Left ventricle myocardium inferior (tissue), 1 donor: ENCODE measurements around the gene MAN2A2. TPM values are rescaled to one million over a fixed set of nuclear protein-coding genes. Genes with fewer than 3 reads are reported as not detected.
A peak's percentile ranks its signal among the peaks of the same experiment; 100 is the strongest.

Source experiments
- DNase-seq: peaks from one replicate; pipeline ENCODE4 v3.0.0-alpha.2; 2020
- H3K27ac ChIP-seq: fragments of 200-600 bp; replicated peaks from 2 replicates; pipeline ENCODE4 v1.8.0; 2021
- H3K27me3 ChIP-seq: fragments of 200-600 bp; 2 replicates; pipeline ENCODE4 v1.8.0; 2021; ENCODE audit warnings: low read depth
- H3K36me3 ChIP-seq: fragments of 200-600 bp; 2 replicates; pipeline ENCODE4 v1.8.0; 2021
- H3K4me1 ChIP-seq: fragments of 200-600 bp; 2 replicates; pipeline ENCODE4 v1.8.0; 2021
- H3K4me3 ChIP-seq: fragments of 200-600 bp; 2 replicates; pipeline ENCODE4 v1.8.0; 2021; ENCODE audit warnings: mild to moderate bottlenecking, moderate library complexity
- H3K9me3 ChIP-seq: fragments of 200-600 bp; replicated peaks from 2 replicates; pipeline ENCODE4 v1.8.0; 2021
- intact Hi-C: fragments of 100-400 bp; cut with micrococcal nuclease; formaldehyde crosslinking; loops from one replicate; pipeline ENCODE4 v1.11.0; 2022
- total RNA-seq: library from RNA; stranded (reverse); fragmentation: NEBNext Ultra II Directional; extraction: Animal tissue kit (Norgen Biotek cat#: 25700); gene quantifications from one replicate; pipeline ENCODE4 v1.2.1, GENCODE V29; 2021
- TF ChIP-seq, protein P1 (sequence below): fragments of 200-600 bp; IDR thresholded peaks from 2 replicates; pipeline ENCODE4 v1.8.0; 2021; ENCODE audit warnings: antibody characterized with exemption, mild to moderate bottlenecking, borderline replicate concordance
- donor health status: DM: no; HTN: yes; CAD: no; lungs with severe emphysema.

The MAN2A2 gene
- total RNA-seq, 1 donor from 2014 or later: 95.4 TPM

DNA sequence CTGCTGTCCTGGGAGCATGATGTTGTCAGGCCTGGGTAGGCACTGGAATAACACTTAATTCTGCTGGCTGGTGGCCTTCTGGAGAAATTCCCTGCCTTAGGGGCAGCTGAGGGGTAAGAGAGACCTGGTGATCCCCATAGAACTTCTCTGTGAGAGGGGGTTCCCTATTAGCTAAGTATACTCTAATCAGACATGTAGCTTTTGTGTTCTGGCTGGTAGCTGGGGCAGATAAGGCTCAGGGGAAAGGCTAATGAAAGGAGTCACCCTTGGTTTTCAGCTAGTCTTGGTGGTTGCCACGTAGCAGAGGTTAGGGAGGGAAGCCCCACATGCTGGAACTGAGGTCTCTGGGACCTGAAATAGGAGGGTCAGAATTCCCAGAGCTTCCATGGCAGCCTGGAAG is 30.2 kb downstream of the MAN2A2 start:
- no peak overlapping the region for H3K4me3 ChIP-seq
- no peak for DNase-seq
- H3K9me3 ChIP-seq: no peaks in the 10 kb centered on the region
- intact Hi-C loops: no loop called here
- no peak overlapping the region for H3K27ac ChIP-seq
- H3K36me3 ChIP-seq: peaks cover 1% of the 10 kb centered on the region
- peaks cover 70% of the 10 kb centered on the region for H3K4me1 ChIP-seq
- no peaks in the 10 kb centered on the region for H3K27me3 ChIP-seq
- TF ChIP-seq, protein P1, sequence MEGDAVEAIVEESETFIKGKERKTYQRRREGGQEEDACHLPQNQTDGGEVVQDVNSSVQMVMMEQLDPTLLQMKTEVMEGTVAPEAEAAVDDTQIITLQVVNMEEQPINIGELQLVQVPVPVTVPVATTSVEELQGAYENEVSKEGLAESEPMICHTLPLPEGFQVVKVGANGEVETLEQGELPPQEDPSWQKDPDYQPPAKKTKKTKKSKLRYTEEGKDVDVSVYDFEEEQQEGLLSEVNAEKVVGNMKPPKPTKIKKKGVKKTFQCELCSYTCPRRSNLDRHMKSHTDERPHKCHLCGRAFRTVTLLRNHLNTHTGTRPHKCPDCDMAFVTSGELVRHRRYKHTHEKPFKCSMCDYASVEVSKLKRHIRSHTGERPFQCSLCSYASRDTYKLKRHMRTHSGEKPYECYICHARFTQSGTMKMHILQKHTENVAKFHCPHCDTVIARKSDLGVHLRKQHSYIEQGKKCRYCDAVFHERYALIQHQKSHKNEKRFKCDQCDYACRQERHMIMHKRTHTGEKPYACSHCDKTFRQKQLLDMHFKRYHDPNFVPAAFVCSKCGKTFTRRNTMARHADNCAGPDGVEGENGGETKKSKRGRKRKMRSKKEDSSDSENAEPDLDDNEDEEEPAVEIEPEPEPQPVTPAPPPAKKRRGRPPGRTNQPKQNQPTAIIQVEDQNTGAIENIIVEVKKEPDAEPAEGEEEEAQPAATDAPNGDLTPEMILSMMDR: no peak

DNA sequence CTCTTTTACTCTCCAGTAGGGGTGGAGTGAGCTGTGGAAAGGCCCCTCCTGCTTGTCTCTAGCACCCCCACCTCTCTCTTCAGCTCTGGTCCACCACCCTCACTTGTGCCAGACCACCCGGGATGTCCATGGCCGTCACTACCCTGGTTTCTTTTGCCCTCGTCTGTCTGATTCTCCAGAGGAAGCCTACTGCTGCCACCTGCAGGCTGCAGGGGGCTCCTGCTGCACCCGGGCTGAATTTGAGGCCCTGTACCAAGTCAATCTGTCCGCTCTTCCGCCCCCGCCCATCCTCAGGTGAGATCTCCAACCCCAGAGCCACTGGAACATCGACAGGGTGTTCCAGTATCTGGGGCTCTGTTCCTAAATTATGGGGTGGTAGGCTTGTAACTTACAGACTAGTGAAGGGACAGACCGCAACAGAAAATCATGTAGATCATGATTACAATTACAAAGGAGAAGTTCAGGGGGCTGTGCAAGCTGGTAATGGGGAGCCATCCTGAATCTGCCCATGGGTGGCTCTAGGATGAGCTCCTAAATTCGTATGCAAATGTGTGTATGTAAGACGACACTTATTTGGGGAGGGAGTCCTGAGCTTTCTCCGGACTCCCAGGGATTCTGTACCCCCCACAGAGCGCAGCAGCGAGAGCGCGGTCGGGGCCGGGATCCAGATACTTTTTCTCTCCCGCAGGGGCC is 31.3 kb downstream of the MAN2A2 start:
- intact Hi-C loops: no loop called here
- peaks cover 12% of the 10 kb centered on the region for H3K36me3 ChIP-seq
- no peaks in the 10 kb centered on the region for H3K9me3 ChIP-seq
- peaks cover 65% of the 10 kb centered on the region for H3K4me1 ChIP-seq
- TF ChIP-seq, protein P1: peak; percentile 95
- H3K27me3 ChIP-seq: no peaks in the 10 kb centered on the region
- DNase-seq: peak; percentile 84
- peak overlapping the region; percentile 74 for H3K27ac ChIP-seq
- peak overlapping the region; percentile 70 for H3K4me3 ChIP-seq

DNA sequence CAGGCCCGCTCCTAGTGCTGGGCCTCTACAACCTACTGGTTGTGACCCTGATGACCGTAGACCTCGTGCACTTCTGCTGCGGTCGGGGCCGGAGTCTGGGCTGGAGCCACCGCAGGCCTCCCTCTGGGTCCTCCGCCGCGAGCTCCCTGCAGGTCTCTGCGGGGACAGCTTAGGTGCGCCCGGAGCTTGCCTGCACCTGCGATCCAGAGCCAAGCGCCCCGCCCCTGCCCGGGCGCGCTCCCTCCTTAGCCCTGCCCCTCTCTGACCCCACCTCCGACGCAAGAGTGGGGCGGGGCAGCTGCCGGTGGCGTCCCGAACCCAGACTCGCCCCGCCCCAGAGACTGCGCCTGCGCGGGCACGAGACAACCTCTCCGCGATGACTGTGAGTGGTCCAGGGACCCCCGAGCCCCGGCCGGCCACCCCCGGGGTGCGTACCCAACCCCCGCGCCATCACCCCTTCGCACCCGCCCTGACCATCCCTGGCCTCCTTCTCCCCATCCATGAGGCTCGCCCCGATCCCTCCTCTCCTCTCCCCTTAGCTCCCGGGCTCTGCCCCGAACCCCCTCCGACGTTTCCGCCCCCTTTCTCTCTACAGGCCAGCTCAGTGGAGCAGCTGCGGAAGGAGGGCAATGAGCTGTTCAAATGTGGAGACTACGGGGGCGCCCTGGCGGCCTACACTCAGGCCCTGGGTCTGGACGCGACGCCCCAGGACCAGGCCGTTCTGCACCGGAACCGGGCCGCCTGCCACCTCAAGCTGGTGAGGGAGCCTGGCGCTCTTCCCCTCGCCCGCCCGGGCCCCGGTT is 32.0 kb downstream of the MAN2A2 start, which contains the start of gene UNC45A:
Gene UNC45A (plus strand): TSS at position 337 of the 803 bp plus-strand sequence. CDS start 40 bp downstream, at position 377.
- Histone ChIP-seq H3K4me3 (peak within 1 kb of the TSS; percentile 70), H3K4me1 (peaks cover 63% of the 10 kb centered on the region), H3K9me3 (no peaks in the 10 kb centered on the region), H3K27me3 (no peaks in the 10 kb centered on the region), H3K36me3 (peaks cover 20% of the 10 kb centered on the region), H3K27ac (peak within 1 kb of the TSS; percentile 74)
- intact Hi-C loops: no loop called here
- DNase-seq: peak; percentile 94
- TF ChIP-seq, protein P1: no peak

DNA sequence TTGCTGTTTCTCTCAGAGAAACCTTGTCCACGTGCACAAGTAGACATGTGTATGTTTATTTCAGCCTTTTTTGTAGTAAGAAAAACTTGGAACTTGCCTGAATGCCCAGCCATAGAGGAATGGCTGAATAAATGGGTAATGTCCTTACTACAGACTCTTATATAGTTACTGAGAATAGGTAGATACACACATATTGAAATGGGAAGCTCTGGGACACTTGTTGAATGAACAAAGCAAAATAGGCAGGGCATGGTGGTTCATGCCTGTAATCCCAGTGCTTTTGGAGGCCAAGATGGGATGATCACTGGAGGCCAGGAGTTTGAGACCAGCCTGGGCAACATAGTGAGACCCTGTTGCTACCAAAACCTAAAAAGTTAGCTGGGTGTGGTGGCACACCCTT is 33.7 kb downstream of the MAN2A2 start:
- no peaks in the 10 kb centered on the region for H3K9me3 ChIP-seq
- TF ChIP-seq, protein P1: no peak
- peaks cover 46% of the 10 kb centered on the region for H3K4me1 ChIP-seq
- no peak for DNase-seq
- H3K4me3 ChIP-seq: peak overlapping the region; percentile 70
- no peaks in the 10 kb centered on the region for H3K27me3 ChIP-seq
- H3K36me3 ChIP-seq: peaks cover 36% of the 10 kb centered on the region
- intact Hi-C loops: no loop called here
- H3K27ac ChIP-seq: no peak overlapping the region

DNA sequence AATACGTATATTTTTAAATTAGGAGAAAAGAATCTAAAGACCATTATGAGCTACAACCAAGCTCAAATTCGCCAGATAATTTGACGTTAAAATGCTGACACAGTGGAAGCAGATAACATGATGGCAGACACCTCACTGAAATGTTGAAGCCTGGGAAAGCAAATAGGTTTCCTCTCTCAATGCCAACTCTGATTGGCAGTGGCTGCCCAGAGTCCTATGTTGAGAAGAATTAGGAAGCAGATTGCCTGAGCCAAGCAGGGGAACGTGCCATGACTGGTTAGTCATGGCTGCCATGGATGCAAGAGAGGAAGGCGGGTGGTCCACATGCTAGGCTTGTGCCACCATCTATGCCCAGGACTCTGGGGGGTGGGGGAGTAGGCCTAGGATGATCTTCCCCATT is 35.2 kb downstream of the MAN2A2 start:
- Histone ChIP-seq H3K9me3 (no peaks in the 10 kb centered on the region), H3K36me3 (peaks cover 51% of the 10 kb centered on the region), H3K4me1 (peaks cover 33% of the 10 kb centered on the region), H3K27ac (no peak overlapping the region), H3K4me3 (no peak overlapping the region), H3K27me3 (no peaks in the 10 kb centered on the region)
- TF ChIP-seq, protein P1: no peak
- DNase-seq: no peak
- intact Hi-C loops: no loop called here
